IPS-20b (cell line): ENCODE measurements around the gene SHMT2.
A peak's percentile ranks its signal among the peaks of the same experiment; 100 is the strongest.

Source experiments
- H3K27ac ChIP-seq: one replicate; pipeline ENCODE4 v1.5.1; 2013; ENCODE audit warnings: low read length
- H3K27me3 ChIP-seq: 2 replicates; pipeline ENCODE4 v1.6.1; 2013; ENCODE audit warnings: mild to moderate bottlenecking, low read length, inconsistent platforms; ENCODE audit not compliant: insufficient read depth
- H3K36me3 ChIP-seq: 2 replicates; pipeline ENCODE4 v1.6.1; 2013; ENCODE audit warnings: low read depth, mild to moderate bottlenecking, inconsistent platforms, low read length, moderate library complexity; ENCODE audit not compliant: insufficient read depth
- H3K4me1 ChIP-seq: 2 replicates; pipeline ENCODE4 v1.6.1; 2013; ENCODE audit warnings: mild to moderate bottlenecking, control low read depth, inconsistent platforms, low read length, moderate library complexity; ENCODE audit not compliant: insufficient read depth
- H3K4me3 ChIP-seq: 2 replicates; pipeline ENCODE4 v1.5.1; 2013; ENCODE audit warnings: mild to moderate bottlenecking, low read length, inconsistent platforms
- H3K9ac ChIP-seq: 2 replicates; pipeline ENCODE4 v1.6.1; 2013; ENCODE audit warnings: low read depth, mild to moderate bottlenecking, inconsistent platforms, low read length, moderate library complexity
- H3K9me3 ChIP-seq: 2 replicates; pipeline ENCODE4 v1.6.1; 2013; ENCODE audit warnings: mild to moderate bottlenecking, low read depth, low read length, inconsistent platforms; ENCODE audit not compliant: insufficient read depth

The SHMT2 gene

DNA sequence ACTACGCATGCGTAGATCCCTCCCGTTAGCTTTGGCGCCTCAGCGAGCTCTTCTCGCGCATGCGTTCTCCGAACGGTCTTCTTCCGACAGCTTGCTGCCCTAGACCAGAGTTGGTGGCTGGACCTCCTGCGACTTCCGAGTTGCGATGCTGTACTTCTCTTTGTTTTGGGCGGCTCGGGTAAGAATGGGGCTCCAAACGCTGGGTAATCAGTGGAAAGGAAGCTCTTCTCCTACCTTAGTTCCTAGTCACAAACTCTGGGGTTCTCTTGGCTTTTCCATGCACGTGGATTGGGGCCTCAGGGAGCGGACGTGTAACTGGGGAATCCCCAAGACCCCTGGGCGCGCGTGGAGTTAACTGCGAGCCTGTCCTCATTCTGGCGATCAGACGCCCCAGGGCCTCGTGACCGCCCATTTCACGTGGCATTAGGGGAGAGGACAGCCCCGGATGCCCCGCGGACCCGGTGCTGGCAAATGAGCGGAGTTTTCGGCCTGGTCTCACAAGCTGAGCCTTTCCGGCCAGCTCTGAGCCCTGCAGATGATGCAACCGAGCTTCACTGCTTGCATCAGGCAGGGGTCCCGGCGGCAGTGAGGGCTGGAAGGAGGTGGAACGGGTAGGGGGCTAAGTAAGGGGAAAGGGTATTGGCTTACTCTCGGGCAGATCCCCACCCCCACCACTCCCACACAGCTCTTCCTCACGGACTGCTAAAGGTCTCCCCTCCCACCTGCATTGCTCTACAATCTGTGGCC lies at the start of gene SHMT2:
TSS of gene SHMT2 (plus strand) at position 78 of the 747 bp plus-strand sequence. CDS start at position 146, 68 bp downstream.
- Histone ChIP-seq H3K36me3 (peaks cover 42% of the 10 kb centered on the region), H3K9ac (peak within 1 kb of the TSS; percentile 98), H3K27me3 (peaks cover 66% of the 10 kb centered on the region), H3K4me3 (peak within 1 kb of the TSS; percentile 90), H3K9me3 (no peaks in the 10 kb centered on the region), H3K4me1 (peaks cover 25% of the 10 kb centered on the region), H3K27ac (peak within 1 kb of the TSS; percentile 83)

DNA sequence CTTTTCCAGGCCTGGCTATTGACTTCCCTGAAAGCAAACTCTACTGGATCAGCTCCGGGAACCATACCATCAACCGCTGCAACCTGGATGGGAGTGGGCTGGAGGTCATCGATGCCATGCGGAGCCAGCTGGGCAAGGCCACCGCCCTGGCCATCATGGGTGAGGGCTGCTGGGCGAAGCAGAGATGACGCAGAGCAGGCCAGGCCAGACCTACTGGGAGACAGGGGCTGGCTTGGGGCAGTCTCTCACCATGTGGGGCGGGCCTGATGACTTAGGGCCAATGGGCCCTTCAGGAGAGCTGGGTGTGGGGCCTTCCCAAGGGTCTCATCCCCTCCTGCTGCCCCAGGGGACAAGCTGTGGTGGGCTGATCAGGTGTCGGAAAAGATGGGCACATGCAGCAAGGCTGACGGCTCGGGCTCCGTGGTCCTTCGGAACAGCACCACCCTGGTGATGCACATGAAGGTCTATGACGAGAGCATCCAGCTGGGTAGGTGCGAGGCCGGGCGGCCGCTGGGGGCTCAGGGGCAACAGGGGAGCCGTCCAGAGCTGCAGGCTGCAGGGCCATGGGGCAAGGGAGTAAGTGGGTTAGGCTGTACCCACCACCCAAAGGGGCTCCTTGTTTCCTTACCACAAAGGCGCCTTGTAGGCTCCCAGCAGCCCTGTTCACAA lies 49.1 kb upstream of the SHMT2 start:
- Histone ChIP-seq H3K9me3 (no peaks in the 10 kb centered on the region), H3K36me3 (peaks cover 90% of the 10 kb centered on the region), H3K27ac (no peak overlapping the region), H3K9ac (no peak overlapping the region), H3K27me3 (no peaks in the 10 kb centered on the region), H3K4me3 (no peak overlapping the region), H3K4me1 (no peaks in the 10 kb centered on the region)

DNA sequence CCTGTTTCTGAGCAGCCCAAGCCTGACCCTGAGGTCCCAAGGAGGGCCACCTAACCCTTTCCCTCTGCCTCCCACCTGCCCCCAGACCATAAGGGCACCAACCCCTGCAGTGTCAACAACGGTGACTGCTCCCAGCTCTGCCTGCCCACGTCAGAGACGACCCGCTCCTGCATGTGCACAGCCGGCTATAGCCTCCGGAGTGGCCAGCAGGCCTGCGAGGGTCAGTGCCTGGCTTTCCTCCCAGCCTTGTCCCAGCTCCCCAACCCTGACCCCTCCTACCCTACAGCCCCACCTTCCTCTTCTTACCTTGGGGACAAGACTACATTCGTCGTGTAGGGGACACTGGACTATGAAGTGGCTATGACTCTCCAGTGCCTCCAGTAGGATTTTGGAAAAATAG lies 48.4 kb upstream of the SHMT2 start:
- no peak overlapping the region for H3K27ac ChIP-seq
- no peaks in the 10 kb centered on the region for H3K27me3 ChIP-seq
- peaks cover 90% of the 10 kb centered on the region for H3K36me3 ChIP-seq
- no peaks in the 10 kb centered on the region for H3K4me1 ChIP-seq
- no peak overlapping the region for H3K9ac ChIP-seq
- H3K9me3 ChIP-seq, result no peaks in the 10 kb centered on the region
- no peak overlapping the region for H3K4me3 ChIP-seq

DNA sequence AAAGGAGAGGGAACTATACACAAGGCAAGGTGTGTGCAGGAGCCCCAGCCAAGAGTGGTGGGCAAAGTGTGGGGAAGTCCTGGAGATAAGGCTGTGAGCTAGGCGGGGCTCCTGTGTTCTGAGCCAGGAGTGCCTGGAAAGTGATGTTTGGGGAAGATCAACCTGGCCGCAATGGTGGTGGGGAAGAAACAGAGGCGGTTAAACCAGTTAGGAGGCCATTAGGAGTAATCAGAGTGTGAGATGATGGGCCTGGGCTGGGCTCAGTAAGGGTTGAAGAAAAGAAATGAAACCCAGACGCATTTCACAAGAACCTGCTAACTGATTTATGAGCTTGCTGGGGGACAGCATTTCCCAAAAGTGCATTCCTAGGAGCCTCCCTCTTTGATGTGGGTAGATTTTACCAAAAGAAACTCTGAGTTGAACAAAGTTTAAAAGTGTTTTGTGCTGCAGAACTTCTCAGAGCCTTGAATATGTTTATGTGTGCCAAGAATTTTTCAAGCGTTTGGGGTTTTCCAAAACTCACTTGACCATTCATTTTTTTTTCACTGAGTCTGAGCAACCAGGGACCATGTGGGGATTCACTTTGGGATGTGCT lies 47.9 kb upstream of the SHMT2 start:
- Histone ChIP-seq H3K36me3 (peaks cover 90% of the 10 kb centered on the region), H3K4me1 (no peaks in the 10 kb centered on the region), H3K9me3 (no peaks in the 10 kb centered on the region), H3K27ac (no peak overlapping the region), H3K9ac (no peak overlapping the region), H3K27me3 (no peaks in the 10 kb centered on the region), H3K4me3 (no peak overlapping the region)

DNA sequence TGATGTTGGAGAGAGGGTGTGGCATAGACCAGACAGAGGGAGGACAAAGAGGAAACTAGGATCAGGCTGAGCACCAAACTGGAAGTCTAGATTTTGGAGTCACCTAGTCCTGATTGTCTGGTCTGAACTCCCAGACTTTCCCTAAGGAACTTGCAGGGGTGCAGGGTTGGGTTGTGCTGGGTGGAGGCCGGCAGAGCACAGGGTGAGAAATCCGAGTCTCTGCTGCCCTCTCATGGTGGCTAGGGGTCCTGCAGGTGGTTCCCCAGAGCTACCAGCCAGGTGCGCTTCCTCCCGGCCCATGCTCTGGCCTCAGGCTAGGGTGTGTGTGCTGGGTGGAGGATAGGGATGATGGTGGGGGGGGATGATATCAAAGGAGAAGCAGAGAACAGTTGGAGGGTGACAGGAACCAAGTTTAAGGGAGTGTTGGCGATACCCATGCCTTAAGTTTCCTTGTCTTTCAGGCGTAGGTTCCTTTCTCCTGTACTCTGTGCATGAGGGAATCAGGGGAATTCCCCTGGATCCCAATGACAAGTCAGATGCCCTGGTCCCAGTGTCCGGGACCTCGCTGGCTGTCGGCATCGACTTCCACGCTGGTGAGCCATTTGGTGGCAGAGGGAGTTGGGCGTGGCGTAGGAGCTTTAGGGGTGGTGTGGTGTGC lies 46.5 kb upstream of the SHMT2 start:
- Histone ChIP-seq H3K4me1 (no peaks in the 10 kb centered on the region), H3K36me3 (peaks cover 90% of the 10 kb centered on the region), H3K9ac (no peak overlapping the region), H3K27ac (no peak overlapping the region), H3K9me3 (no peaks in the 10 kb centered on the region), H3K4me3 (no peak overlapping the region), H3K27me3 (no peaks in the 10 kb centered on the region)

DNA sequence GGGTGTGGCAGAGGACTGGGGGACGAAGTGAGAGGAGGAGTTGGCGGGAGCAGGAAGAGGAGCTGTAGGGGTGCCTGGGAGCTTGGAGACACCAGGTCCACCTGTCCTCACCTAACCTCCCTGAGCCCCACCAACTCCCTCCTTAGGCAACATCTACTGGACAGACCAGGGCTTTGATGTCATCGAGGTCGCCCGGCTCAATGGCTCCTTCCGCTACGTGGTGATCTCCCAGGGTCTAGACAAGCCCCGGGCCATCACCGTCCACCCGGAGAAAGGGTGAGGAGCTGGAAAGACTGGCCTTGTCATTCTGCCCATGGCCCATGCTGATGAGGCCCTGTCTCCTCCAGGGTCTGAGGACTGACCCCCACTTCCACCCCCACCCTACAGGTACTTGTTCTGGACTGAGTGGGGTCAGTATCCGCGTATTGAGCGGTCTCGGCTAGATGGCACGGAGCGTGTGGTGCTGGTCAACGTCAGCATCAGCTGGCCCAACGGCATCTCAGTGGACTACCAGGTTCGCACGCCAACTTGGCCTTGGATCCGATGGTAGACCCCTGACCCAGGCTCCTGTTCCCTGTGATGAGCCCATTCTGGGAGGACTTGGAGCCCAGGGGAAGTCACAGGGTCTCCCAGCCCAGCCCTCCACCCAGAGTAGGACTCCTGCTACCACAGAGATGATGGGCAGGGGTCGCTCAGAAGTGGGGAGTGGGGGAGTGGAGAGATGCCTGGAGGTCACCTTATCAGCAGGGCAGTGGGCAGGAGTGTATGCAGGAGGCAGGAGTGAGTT lies 45.4 kb upstream of the SHMT2 start:
- Histone ChIP-seq H3K27me3 (no peaks in the 10 kb centered on the region), H3K36me3 (peaks cover 90% of the 10 kb centered on the region), H3K9me3 (no peaks in the 10 kb centered on the region), H3K4me1 (no peaks in the 10 kb centered on the region), H3K9ac (no peak overlapping the region), H3K27ac (no peak overlapping the region), H3K4me3 (no peak overlapping the region)

DNA sequence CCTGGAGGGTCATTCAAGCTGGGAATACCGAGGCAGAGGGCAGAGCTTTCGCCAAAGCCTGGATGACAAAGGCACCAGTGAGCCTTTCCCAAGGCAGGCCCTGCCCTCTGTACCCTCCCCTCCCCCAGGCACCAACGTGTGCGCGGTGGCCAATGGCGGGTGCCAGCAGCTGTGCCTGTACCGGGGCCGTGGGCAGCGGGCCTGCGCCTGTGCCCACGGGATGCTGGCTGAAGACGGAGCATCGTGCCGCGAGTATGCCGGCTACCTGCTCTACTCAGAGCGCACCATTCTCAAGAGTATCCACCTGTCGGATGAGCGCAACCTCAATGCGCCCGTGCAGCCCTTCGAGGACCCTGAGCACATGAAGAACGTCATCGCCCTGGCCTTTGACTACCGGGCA lies 44.1 kb upstream of the SHMT2 start:
- H3K9ac ChIP-seq, result no peak overlapping the region
- H3K27me3 ChIP-seq, result no peaks in the 10 kb centered on the region
- H3K9me3 ChIP-seq, result no peaks in the 10 kb centered on the region
- peaks cover 88% of the 10 kb centered on the region for H3K36me3 ChIP-seq
- no peak overlapping the region for H3K27ac ChIP-seq
- no peaks in the 10 kb centered on the region for H3K4me1 ChIP-seq
- H3K4me3 ChIP-seq, result no peak overlapping the region

DNA sequence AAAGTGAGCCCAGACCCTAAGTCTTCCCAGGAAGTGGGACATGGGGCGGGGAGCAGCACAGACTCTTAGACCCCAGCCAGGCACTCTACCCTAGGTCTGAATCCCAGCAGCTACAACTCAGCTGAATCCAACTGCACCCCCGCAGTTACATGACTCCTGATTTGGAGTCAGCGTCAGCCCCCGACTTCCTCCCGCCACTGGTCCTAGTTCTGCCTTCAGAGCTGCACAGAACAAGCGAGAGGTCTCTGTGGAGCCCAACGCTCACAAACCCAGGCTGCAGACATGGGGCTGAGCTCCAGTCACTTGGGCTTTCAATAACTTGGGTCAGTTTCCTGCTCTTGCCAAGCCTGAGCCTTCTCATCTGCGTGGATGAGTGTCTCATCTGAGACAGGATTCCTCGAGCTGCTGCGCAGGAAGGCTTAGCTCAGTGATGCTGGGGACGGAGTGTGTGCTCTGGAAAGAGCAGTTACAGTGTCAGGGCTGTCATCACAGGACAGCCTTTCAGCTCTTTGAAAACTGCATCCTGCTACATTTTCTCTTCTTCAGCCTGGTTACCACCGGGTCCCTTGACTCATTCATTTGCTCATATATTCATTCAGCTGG lies 43.5 kb upstream of the SHMT2 start:
- H3K9ac ChIP-seq, result no peak overlapping the region
- no peaks in the 10 kb centered on the region for H3K4me1 ChIP-seq
- no peak overlapping the region for H3K4me3 ChIP-seq
- H3K36me3 ChIP-seq, result peaks cover 88% of the 10 kb centered on the region
- H3K27me3 ChIP-seq, result no peaks in the 10 kb centered on the region
- no peaks in the 10 kb centered on the region for H3K9me3 ChIP-seq
- H3K27ac ChIP-seq, result no peak overlapping the region

DNA sequence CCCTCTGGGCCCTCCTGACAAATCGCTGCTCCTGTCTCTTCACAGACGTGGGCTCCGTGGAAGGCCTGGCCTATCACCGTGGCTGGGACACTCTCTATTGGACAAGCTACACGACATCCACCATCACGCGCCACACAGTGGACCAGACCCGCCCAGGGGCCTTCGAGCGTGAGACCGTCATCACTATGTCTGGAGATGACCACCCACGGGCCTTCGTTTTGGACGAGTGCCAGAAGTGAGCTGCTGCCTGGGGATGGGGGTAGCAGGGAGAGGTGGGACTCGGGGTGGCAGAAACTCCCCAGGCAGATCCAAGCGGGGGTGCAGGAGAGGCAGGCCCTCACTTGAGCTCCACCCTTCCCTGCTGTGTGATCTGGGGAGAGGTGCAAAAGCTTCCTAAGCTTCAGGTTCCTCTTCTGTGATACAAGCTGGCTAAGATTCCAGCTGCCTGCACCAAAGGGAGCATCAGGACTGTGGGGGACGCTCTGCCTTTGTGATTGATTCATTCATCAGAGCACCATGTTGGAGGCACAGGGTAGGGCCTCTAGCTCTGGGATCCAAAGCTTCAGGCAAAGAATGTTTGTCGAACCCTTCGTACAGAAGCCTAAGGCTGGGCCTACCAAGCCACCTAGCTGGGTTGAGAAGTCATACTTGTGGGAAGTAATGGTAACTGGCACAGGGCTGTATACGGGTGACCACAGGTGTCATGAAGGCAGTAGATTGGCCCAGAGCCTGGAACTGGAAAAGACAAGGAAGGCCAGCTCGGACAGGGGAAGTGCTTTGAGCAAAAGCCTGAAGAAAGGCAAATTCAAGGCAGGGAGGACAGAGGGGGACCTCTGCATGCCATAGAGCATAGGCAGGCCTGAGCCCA lies 42.1 kb upstream of the SHMT2 start:
- H3K27ac ChIP-seq, result no peak overlapping the region
- H3K27me3 ChIP-seq, result no peaks in the 10 kb centered on the region
- H3K36me3 ChIP-seq, result peaks cover 92% of the 10 kb centered on the region

DNA sequence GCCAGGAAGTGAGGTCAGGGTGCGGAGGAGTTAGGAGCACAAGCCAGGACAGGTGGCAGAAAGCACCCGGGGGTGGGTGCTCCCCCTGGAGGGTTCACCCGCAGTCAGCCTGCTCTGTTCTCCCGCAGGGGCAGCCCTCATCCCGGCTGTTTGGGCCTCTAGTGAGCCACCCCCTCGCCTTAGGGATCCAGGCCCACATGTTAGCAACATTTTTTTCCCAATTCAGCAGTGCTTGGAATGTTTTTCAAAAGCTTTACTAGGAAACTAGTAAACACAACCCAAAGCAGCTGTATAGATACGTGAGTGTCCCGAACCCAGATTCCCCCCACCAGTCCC lies 41.5 kb upstream of the SHMT2 start:
- Histone ChIP-seq H3K4me1 (no peaks in the 10 kb centered on the region), H3K27ac (no peak overlapping the region), H3K9me3 (no peaks in the 10 kb centered on the region), H3K27me3 (no peaks in the 10 kb centered on the region), H3K9ac (no peak overlapping the region), H3K4me3 (no peak overlapping the region), H3K36me3 (peaks cover 98% of the 10 kb centered on the region)

More for the DNA sequence above, 42.1 kb upstream of the SHMT2 start:
- Histone ChIP-seq H3K9ac (no peak overlapping the region), H3K9me3 (no peaks in the 10 kb centered on the region), H3K4me3 (no peak overlapping the region), H3K4me1 (no peaks in the 10 kb centered on the region)
